ENCODE data around the gene MEA1. TPM values are rescaled to one million over a fixed set of nuclear protein-coding genes. Genes with fewer than 3 reads are reported as not detected.
A peak's percentile ranks its signal among the peaks of the same experiment; 100 is the strongest.

The MEA1 gene
- total RNA-seq, 4 donors from 2014 or later = 51.5 to 71.2 (median 62.8) TPM

GRCh38 chr6:42984001-42984923, 29.5 kb downstream of the MEA1 start, which contains the start of gene PPP2R5D:
TSS of gene PPP2R5D (plus strand) at chr6:42984570. CDS start at chr6:42984678, 108 bp downstream.
- intact Hi-C loops (cut with DNase I) = no loop called here
- peak; percentile 99 for DNase-seq (ENCODE audit: extremely low spot score)
- no peaks in the 10 kb centered on the region for H3K27me3 ChIP-seq
- peak within 1 kb of the TSS; percentile 83 to 96 (median 91) for H3K4me3 ChIP-seq
- no peaks in the 10 kb centered on the region for H3K9me3 ChIP-seq
- H3K4me1 ChIP-seq = peaks cover 49 to 70% (median 61%) of the 10 kb centered on the region in 4 donors
- TF ChIP-seq POLR2AphosphoS5 (IDR thresholded peaks at IDR 0.05) (peak; percentile 91 to 95), POLR2A (IDR thresholded peaks at IDR 0.05; ENCODE audit: low read depth) (no peak)
- peaks cover 2 to 4% (median 3%) of the 10 kb centered on the region in 4 donors for H3K36me3 ChIP-seq
- peak within 1 kb of the TSS; percentile 91 to 95 (median 92) for H3K27ac ChIP-seq (replicated peaks in 1 of 4)
- WGBS = 1% methylated on average over 46 of the region's 59 CpGs

DNA sequence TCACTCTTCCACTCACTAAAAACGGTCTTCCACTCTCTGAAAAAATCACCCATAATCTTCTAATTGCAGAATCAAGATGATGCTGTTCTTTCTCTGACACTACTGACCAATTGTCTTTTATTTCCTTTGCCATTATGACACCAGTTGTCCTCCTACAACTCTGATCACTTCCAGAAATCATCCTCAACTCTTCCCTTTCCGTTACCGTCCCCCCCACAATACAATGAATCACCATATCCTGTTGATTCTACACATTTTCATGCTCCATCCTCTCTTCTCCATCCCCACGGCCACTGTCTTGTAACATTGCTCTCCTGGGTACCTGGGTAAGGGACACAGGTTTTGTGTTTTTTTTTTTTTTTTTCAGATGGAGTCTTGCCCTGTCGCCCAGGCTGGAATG, 31.9 kb downstream of the MEA1 start:
- Histone ChIP-seq H3K36me3 (peaks cover 0 to 3% (median 0%) of the 10 kb centered on the region in 4 donors), H3K4me1 (peaks cover 45 to 64% (median 55%) of the 10 kb centered on the region in 4 donors), H3K27ac (replicated peaks in 1 of 4) (no peak overlapping the region), H3K27me3 (no peaks in the 10 kb centered on the region), H3K9me3 (no peaks in the 10 kb centered on the region), H3K4me3 (no peak overlapping the region)
- 84% methylated on average over 5 of the region's 5 CpGs for WGBS
- DNase-seq (ENCODE audit: extremely low spot score) = no peak
- TF ChIP-seq EP300 (IDR thresholded peaks at IDR 0.05) (no peak), CTCF (IDR thresholded peaks at IDR 0.05) (no peak), POLR2AphosphoS5 (IDR thresholded peaks at IDR 0.05) (no peak), POLR2A (IDR thresholded peaks at IDR 0.05; ENCODE audit: low read depth) (no peak)
- intact Hi-C loops (cut with DNase I) = no loop called here

DNA sequence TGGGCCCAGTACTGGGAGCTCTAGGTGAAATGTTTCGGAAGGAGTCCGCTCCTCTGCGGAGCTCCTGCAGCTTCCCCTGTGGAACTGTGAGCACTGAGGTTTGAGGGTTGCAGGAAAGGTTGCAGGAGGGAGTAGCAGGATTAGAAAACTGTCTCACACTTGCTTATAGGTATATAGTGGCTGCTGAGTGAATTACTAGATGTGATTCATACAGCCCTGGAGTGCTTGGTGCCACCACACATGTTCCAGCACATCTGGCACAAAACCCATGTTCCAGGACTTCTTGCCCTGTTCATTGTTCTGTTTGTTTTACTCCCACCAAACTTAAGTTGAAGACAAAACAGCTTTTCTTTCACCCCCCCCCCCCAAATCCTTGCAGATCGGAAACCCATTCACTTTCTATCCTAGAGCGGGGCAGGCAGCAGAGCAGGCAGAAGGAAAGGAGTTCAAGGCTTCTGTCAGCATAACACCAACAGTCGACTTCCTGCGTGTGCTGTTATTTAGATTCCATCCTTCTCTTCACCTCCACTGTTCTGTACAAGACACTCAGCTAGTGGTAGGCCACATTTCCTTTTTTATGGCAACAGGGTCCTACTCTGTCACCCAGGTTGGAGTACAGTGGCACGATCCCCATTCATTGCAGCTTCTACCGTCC, 34.1 kb downstream of the MEA1 start:
- Histone ChIP-seq H3K27ac (replicated peaks in 1 of 4) (peak overlapping the region; percentile 87 to 95 (median 89)), H3K36me3 (peaks cover 0 to 3% (median 0%) of the 10 kb centered on the region in 4 donors), H3K4me1 (peaks cover 27 to 52% (median 46%) of the 10 kb centered on the region in 4 donors), H3K9me3 (no peaks in the 10 kb centered on the region), H3K4me3 (peak overlapping the region; percentile 82 to 88 (median 84)), H3K27me3 (no peaks in the 10 kb centered on the region)
- WGBS = 34% methylated on average over 9 of the region's 9 CpGs
- DNase-seq (ENCODE audit: extremely low spot score) = no peak
- intact Hi-C loops (cut with DNase I) = no loop called here
- TF ChIP-seq POLR2AphosphoS5 (IDR thresholded peaks at IDR 0.05) (no peak), EP300 (IDR thresholded peaks at IDR 0.05) (no peak), CTCF (IDR thresholded peaks at IDR 0.05) (no peak), POLR2A (IDR thresholded peaks at IDR 0.05; ENCODE audit: low read depth) (no peak)

- 0% methylated on average over 20 of the region's 59 CpGs for WGBS
- H3K4me3 ChIP-seq = peak within 1 kb of the TSS; percentile 82 to 88 (median 84)
- H3K4me1 ChIP-seq = peaks cover 27 to 52% (median 46%) of the 10 kb centered on the region in 4 donors
- H3K27ac ChIP-seq (replicated peaks in 1 of 4) = peak within 1 kb of the TSS; percentile 87 to 95 (median 89)
- intact Hi-C loops (cut with DNase I) = no loop called here
- no peaks in the 10 kb centered on the region for H3K27me3 ChIP-seq
- TF ChIP-seq POLR2A (IDR thresholded peaks at IDR 0.05; ENCODE audit: low read depth) = no peak
- no peak for TF ChIP-seq EP300 (IDR thresholded peaks at IDR 0.05)
- no peak for TF ChIP-seq CTCF (IDR thresholded peaks at IDR 0.05)
- peak; percentile 50 to 85 for TF ChIP-seq POLR2AphosphoS5 (IDR thresholded peaks at IDR 0.05)
- DNase-seq (ENCODE audit: extremely low spot score) = peak; percentile 94
- H3K36me3 ChIP-seq = peaks cover 0 to 3% (median 2%) of the 10 kb centered on the region in 4 donors
- no peaks in the 10 kb centered on the region for H3K9me3 ChIP-seq
These were observed 34.8 kb downstream of the MEA1 start, which contains the start of gene PEX6 for GRCh38 chr6:42978839-42979522. TSS of gene PEX6 (minus strand) at chr6:42979181. CDS start at chr6:42979150, 31 bp downstream.

Measured in esophagus muscularis mucosa (tissue), 4 donors.